AG04450 (cell line): Measurements from ENCODE around the gene MYEF2. TPM values are rescaled to one million over a fixed set of nuclear protein-coding genes. Genes with fewer than 3 reads are reported as not detected.

Experiments used
- CTCF ChIA-PET: fragments of 300-600, 350-600 bp; formaldehyde crosslinking; extraction: SDS; loops from one replicate; lab custom pipeline; 2022; ENCODE audit warnings: antibody characterized with exemption, inconsistent platforms; lab: Charles Lee
- POLR2A ChIA-PET: fragments of 350-600 bp; formaldehyde crosslinking; extraction: SDS; loops from one replicate; lab custom pipeline; 2021; ENCODE audit warnings: antibody characterized with exemption, inconsistent platforms; lab: Yijun Ruan, JAX
- DNase-seq: peaks from one replicate; pipeline ENCODE4 v3.0.0-alpha.2; 2011; ENCODE audit warnings: low read depth, low spot score
- H3K27ac ChIP-seq: one replicate; pipeline ENCODE4 v1.5.1; 2012; ENCODE audit warnings: low read depth, low read length, control low read depth
- H3K27me3 ChIP-seq: one replicate; pipeline ENCODE4 v1.6.0; 2012; ENCODE audit warnings: low read length; ENCODE audit not compliant: control insufficient read depth, insufficient read depth
- H3K4me3 ChIP-seq: 2 replicates; pipeline ENCODE4 v1.5.1; 2011; ENCODE audit warnings: mild to moderate bottlenecking, low read depth, low read length, control low read depth
- H3K9me3 ChIP-seq: 2 replicates; pipeline ENCODE4 v1.5.1; 2012; ENCODE audit warnings: low read length; ENCODE audit not compliant: control insufficient read depth, insufficient read depth
- CTCF ChIP-seq: IDR thresholded peaks from 2 replicates; pipeline ENCODE4 v1.5.1; 2011; ENCODE audit warnings: low read depth, low read length, control low read depth, inconsistent platforms
- polyA minus RNA-seq: library from RNA; depleted of rRNA, polyadenylated mRNA; stranded (reverse); fragments of >200 nt; gene quantifications from 2 replicates; pipeline ENCODE4 v1.2.3, GENCODE V29; 2011; rRNA and poly(A)+ RNA removed
- polyA plus RNA-seq: library from polyadenylated mRNA; depleted of rRNA; stranded (reverse); fragments of >200 nt; gene quantifications from 2 replicates; pipeline ENCODE4 v1.2.3, GENCODE V29; 2011; rRNA removed

MYEF2 gene
- polyA plus RNA-seq (7.1 and 9.4 TPM in 2 replicates), polyA minus RNA-seq (6.8 and 9.5 TPM in 2 replicates)

GRCh38 chr15:48177766-48178647, at the start of gene MYEF2:
TSS of gene MYEF2 (minus strand) at chr15:48178295. CDS start at chr15:48178237, 58 bp downstream.
- H3K27me3 ChIP-seq: no peaks in the 10 kb centered on the region
- POLR2A ChIA-PET: interaction anchor here (0.6 kb wide), 1 partner anchor 33 kb away, joined by 3 read pairs; no protein-coding TSS in a partner anchor

GRCh38 chr15:48225771-48226170, 47.7 kb upstream of the MYEF2 start:
- CTCF ChIA-PET: no interaction called here
- no peak for TF ChIP-seq CTCF
- Histone ChIP-seq H3K4me3 (no peak overlapping the region), H3K27me3 (peaks cover 7% of the 10 kb centered on the region), H3K27ac (no peak overlapping the region), H3K9me3 (no peaks in the 10 kb centered on the region)
- POLR2A ChIA-PET: no interaction called here
- no peak for DNase-seq

More at GRCh38 chr15:48177766-48178647, at the start of gene MYEF2:
- CTCF ChIA-PET: interaction anchor here (1.4 kb wide), 1 partner anchor 107 kb away, joined by 4 read pairs; no protein-coding TSS in a partner anchor
- peak; percentile 20 for DNase-seq
- no peaks in the 10 kb centered on the region for H3K9me3 ChIP-seq
- H3K4me3 ChIP-seq: peak within 1 kb of the TSS; percentile 64
- H3K27ac ChIP-seq: no peak within 1 kb of the TSS
- no peak for TF ChIP-seq CTCF

- no peak for DNase-seq
- CTCF ChIA-PET: no interaction called here
- H3K27ac ChIP-seq: no peak overlapping the region
- no peak for TF ChIP-seq CTCF
- no peaks in the 10 kb centered on the region for H3K9me3 ChIP-seq
- H3K27me3 ChIP-seq: peaks cover 7% of the 10 kb centered on the region
- no peak overlapping the region for H3K4me3 ChIP-seq
- POLR2A ChIA-PET: no interaction called here
Measured at GRCh38 chr15:48222627-48223026, 44.5 kb upstream of the MYEF2 start.

GRCh38 chr15:48221885-48222284, 43.8 kb upstream of the MYEF2 start:
- Histone ChIP-seq H3K27ac (no peak overlapping the region), H3K4me3 (no peak overlapping the region), H3K27me3 (peaks cover 7% of the 10 kb centered on the region), H3K9me3 (no peaks in the 10 kb centered on the region)
- POLR2A ChIA-PET: no interaction called here
- CTCF ChIA-PET: no interaction called here
- TF ChIP-seq CTCF: no peak
- DNase-seq: no peak

GRCh38 chr15:48221261-48221660, 43.2 kb upstream of the MYEF2 start:
- H3K4me3 ChIP-seq: no peak overlapping the region
- H3K27ac ChIP-seq: no peak overlapping the region
- POLR2A ChIA-PET: no interaction called here
- DNase-seq: no peak
- CTCF ChIA-PET: no interaction called here
- TF ChIP-seq CTCF: no peak
- peaks cover 2% of the 10 kb centered on the region for H3K27me3 ChIP-seq
- no peaks in the 10 kb centered on the region for H3K9me3 ChIP-seq
